SK-N-MC (cell line): Measurements from ENCODE around the gene CCDC6.

Experiments
- EZH2 ChIP-seq: fragments of 200-600 bp; sonication (generic); IDR thresholded peaks from one replicate; pipeline ENCODE4 v1.6.1; 2017; ENCODE audit warnings: antibody characterized with exemption
- POLR2AphosphoS5 ChIP-seq: IDR thresholded peaks from 2 replicates; pipeline ENCODE4 v1.6.1; 2012; ENCODE audit warnings: mild to moderate bottlenecking, low read depth, low read length, borderline replicate concordance

- no peak for TF ChIP-seq EZH2
- no peak for TF ChIP-seq POLR2AphosphoS5
Observed at GRCh38 chr10:59864141-59864962, 42.0 kb downstream of the CCDC6 start.
